Parathyroid adenoma (tissue), 2 donors: ENCODE measurements around the gene PRKG1.

ENCODE experiments used
- H2AFZ ChIP-seq: fragments of 300-600 bp; sonication (generic); one replicate; pipeline ENCODE4 v1.7.0; 2017; ENCODE audit warnings: antibody characterized with exemption, mild to moderate bottlenecking
- H3K27ac ChIP-seq: fragments of 300-600 bp; sonication (generic); one replicate; pipeline ENCODE4 v1.7.0; 2017
- H3K27me3 ChIP-seq: fragments of 300-600 bp; sonication (generic); one replicate; pipeline ENCODE4 v1.7.0; 2017; ENCODE audit warnings: low read length; ENCODE audit not compliant: control insufficient read depth, insufficient read depth
- H3K36me3 ChIP-seq: fragments of 300-600 bp; sonication (generic); one replicate; pipeline ENCODE4 v1.7.0; 2017; ENCODE audit warnings: low read length; ENCODE audit not compliant: control insufficient read depth, insufficient read depth
- H3K4me1 ChIP-seq: fragments of 300-600 bp; sonication (generic); one replicate; pipeline ENCODE4 v1.7.0; 2017; ENCODE audit warnings: control low read depth
- H3K4me2 ChIP-seq: fragments of 300-600 bp; sonication (generic); one replicate; pipeline ENCODE4 v1.7.0; 2017; ENCODE audit warnings: low read length
- H3K4me3 ChIP-seq: fragments of 300-600 bp; sonication (generic); one replicate; pipeline ENCODE4 v1.7.0; 2017; ENCODE audit warnings: low read depth, low read length
- H3K79me2 ChIP-seq: fragments of 300-600 bp; sonication (generic); one replicate; pipeline ENCODE4 v1.7.0; 2017; ENCODE audit warnings: control low read depth
- H3K9ac ChIP-seq: fragments of 300-600 bp; sonication (generic); one replicate; pipeline ENCODE4 v1.7.0; 2017; ENCODE audit warnings: mild to moderate bottlenecking
- H3K9me3 ChIP-seq: fragments of 300-600 bp; sonication (generic); one replicate; pipeline ENCODE4 v1.7.0; 2017; ENCODE audit warnings: low read length; ENCODE audit not compliant: control insufficient read depth
- TF ChIP-seq, protein P1 (sequence below): fragments of 300-600 bp; sonication (generic); IDR thresholded peaks from one replicate; pipeline ENCODE4 v1.7.0; 2017; ENCODE audit warnings: antibody characterized with exemption, mild to moderate bottlenecking
- donor health status: primary hyperparathyroidism.

The PRKG1 gene

DNA sequence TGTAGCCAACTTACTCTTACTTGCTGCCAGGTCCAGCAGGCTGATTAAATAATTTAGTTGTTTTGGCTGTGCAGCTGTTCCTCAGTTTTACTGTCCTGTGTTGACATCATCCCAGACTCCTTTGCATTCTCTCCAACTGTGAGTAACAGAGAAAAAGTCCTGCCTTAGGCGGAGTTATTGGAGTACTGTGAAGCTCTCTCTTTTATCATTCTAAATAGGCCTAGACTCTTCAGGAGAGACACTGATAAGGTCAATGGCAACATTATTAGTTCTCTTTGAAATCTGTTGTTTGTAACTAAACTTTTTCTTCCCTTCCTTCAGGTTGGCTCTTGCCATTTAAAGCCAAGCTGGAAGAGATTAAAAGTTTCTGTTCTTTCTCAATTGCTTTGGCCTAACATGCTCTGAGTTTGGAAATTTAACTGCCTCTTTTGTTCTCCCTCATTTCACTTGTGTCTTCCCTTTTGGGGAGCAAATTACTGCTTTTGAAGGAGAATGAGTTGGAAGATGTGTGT, 840.8 kb downstream of the PRKG1 start:
- Histone ChIP-seq H3K27me3 (no peaks in the 10 kb centered on the region), H2AFZ (no peak overlapping the region), H3K79me2 (no peaks in the 10 kb centered on the region), H3K9me3 (no peaks in the 10 kb centered on the region), H3K27ac (no peak overlapping the region), H3K9ac (no peak overlapping the region), H3K4me2 (no peak overlapping the region), H3K4me1 (peaks cover 4% of the 10 kb centered on the region), H3K36me3 (no peaks in the 10 kb centered on the region), H3K4me3 (no peak overlapping the region)
- TF ChIP-seq, protein P1, sequence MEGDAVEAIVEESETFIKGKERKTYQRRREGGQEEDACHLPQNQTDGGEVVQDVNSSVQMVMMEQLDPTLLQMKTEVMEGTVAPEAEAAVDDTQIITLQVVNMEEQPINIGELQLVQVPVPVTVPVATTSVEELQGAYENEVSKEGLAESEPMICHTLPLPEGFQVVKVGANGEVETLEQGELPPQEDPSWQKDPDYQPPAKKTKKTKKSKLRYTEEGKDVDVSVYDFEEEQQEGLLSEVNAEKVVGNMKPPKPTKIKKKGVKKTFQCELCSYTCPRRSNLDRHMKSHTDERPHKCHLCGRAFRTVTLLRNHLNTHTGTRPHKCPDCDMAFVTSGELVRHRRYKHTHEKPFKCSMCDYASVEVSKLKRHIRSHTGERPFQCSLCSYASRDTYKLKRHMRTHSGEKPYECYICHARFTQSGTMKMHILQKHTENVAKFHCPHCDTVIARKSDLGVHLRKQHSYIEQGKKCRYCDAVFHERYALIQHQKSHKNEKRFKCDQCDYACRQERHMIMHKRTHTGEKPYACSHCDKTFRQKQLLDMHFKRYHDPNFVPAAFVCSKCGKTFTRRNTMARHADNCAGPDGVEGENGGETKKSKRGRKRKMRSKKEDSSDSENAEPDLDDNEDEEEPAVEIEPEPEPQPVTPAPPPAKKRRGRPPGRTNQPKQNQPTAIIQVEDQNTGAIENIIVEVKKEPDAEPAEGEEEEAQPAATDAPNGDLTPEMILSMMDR, result no peak

GRCh38 chr10:51918440-51918839, 844.2 kb downstream of the PRKG1 start:
- TF ChIP-seq, protein P1, result no peak
- Histone ChIP-seq H3K9ac (no peak overlapping the region), H3K4me1 (peaks cover 4% of the 10 kb centered on the region), H3K36me3 (no peaks in the 10 kb centered on the region), H3K4me2 (no peak overlapping the region), H3K27ac (no peak overlapping the region), H3K27me3 (no peaks in the 10 kb centered on the region), H3K79me2 (no peaks in the 10 kb centered on the region), H2AFZ (no peak overlapping the region), H3K9me3 (no peaks in the 10 kb centered on the region), H3K4me3 (no peak overlapping the region)

- Histone ChIP-seq H3K27me3 (no peaks in the 10 kb centered on the region), H3K4me3 (no peak overlapping the region), H3K9me3 (no peaks in the 10 kb centered on the region), H3K27ac (peak overlapping the region; percentile 13), H2AFZ (no peak overlapping the region), H3K36me3 (no peaks in the 10 kb centered on the region), H3K9ac (no peak overlapping the region), H3K4me2 (no peak overlapping the region), H3K79me2 (no peaks in the 10 kb centered on the region), H3K4me1 (peaks cover 4% of the 10 kb centered on the region)
- TF ChIP-seq, protein P1, result no peak
These were observed 844.6 kb downstream of the PRKG1 start for GRCh38 chr10:51918884-51919325.

- H3K36me3 ChIP-seq, result no peaks in the 10 kb centered on the region
- no peak overlapping the region for H3K4me2 ChIP-seq
- no peaks in the 10 kb centered on the region for H3K9me3 ChIP-seq
- peaks cover 4% of the 10 kb centered on the region for H3K4me1 ChIP-seq
- H2AFZ ChIP-seq, result no peak overlapping the region
- no peak overlapping the region for H3K9ac ChIP-seq
- H3K27ac ChIP-seq, result no peak overlapping the region
- no peaks in the 10 kb centered on the region for H3K79me2 ChIP-seq
- H3K27me3 ChIP-seq, result no peaks in the 10 kb centered on the region
- no peak overlapping the region for H3K4me3 ChIP-seq
- TF ChIP-seq, protein P1, result no peak
These were observed 846.4 kb downstream of the PRKG1 start for GRCh38 chr10:51920672-51921071.

GRCh38 chr10:51924359-51924758, 850.1 kb downstream of the PRKG1 start:
- Histone ChIP-seq H3K27ac (no peak overlapping the region), H3K79me2 (no peaks in the 10 kb centered on the region), H3K9me3 (no peaks in the 10 kb centered on the region), H3K9ac (no peak overlapping the region), H3K4me2 (no peak overlapping the region), H3K27me3 (no peaks in the 10 kb centered on the region), H3K36me3 (no peaks in the 10 kb centered on the region), H3K4me1 (no peaks in the 10 kb centered on the region), H3K4me3 (no peak overlapping the region), H2AFZ (no peak overlapping the region)
- TF ChIP-seq, protein P1, result no peak
